GM18505 (cell line): ENCODE measurements around the gene IFI27L1.

Experiments
- ATAC-seq: cut with Tn5 transposase; IDR thresholded peaks from one replicate; pipeline ENCODE4 v1.9.1; 2021; ENCODE audit not compliant: unreplicated experiment
- POLR2A ChIP-seq: IDR thresholded peaks from 4 replicates; pipeline ENCODE4 v1.6.1; 2011; ENCODE audit warnings: borderline replicate concordance; ENCODE audit not compliant: insufficient read depth, insufficient read length; ENCODE audit errors: extremely low read depth

The IFI27L1 gene

DNA sequence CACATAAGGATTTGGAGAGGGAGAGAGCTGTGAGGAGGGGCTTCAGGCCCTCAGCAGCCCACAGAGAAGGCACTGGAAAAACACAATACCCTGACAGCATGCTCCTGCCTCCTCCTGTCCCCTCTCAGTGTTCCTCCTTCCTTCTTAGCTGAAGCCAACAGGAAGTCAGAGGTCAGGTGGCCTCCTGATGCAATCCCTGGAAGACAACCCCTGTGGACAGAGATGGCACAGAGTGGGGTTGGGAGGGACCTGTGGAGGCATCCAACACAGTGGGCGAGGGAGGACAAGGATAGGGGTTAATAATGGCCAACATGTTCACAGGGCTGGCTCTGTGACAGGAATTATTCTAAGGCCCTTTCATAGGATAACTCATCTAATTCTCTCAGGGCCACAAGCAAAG lies 63.7 kb downstream of the IFI27L1 start:
- no peak for ATAC-seq
- no peak for TF ChIP-seq POLR2A

DNA sequence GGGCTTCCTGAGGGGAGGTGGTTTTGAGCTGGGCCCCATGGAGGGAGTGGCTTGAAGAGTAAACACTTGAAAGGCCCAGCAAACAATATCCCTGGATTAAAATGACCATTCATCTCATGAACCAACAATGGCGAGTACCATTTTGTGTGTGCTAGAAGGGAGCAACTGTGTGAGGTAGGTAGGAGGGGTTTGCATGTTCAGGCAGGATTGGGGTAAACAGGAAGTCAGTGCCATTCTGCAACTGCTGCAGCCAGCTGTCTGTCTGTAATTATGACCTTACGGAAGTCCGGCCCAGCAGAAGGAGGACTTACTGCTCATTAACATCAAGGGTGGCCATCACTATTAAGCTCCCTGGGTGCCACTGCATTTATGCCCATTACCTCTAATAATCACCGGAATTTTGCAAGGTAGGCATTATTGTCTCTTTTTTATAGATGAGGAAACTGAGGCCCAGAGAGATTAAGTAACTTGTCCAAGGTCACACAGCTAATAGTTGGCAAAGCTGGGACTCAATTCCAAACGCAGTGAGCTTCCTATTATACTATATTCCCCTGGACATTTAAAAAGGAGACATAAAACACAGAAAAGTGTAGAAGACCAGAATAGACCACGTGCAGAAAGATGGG lies 64.9 kb downstream of the IFI27L1 start:
- no peak for ATAC-seq
- TF ChIP-seq POLR2A = no peak
